Measurements from ENCODE around the gene NUSAP1. TPM values are rescaled to one million over a fixed set of nuclear protein-coding genes. Genes with fewer than 3 reads are reported as not detected.

The NUSAP1 gene
- total RNA-seq, 2 donors from 2014 or later: 118 to 185 TPM

- Histone ChIP-seq H3K9me3 (ENCODE audit: control insufficient read depth, low read length) (peaks cover 12% of the 10 kb centered on the region), H3K9ac (ENCODE audit: extremely low read depth, low read length, poor library complexity, severe bottlenecking) (peak overlapping the region; percentile 90), H3K27me3 (ENCODE audit: control insufficient read depth, insufficient read depth, low read length, poor library complexity, severe bottlenecking) (no peaks in the 10 kb centered on the region), H3K36me3 (ENCODE audit: control insufficient read depth, insufficient read depth, low read length) (peaks cover 47% of the 10 kb centered on the region), H3K4me1 (ENCODE audit: control insufficient read depth, insufficient read depth, low read length) (peaks cover 3% of the 10 kb centered on the region), H3K27ac (ENCODE audit: low read depth, low read length) (no peak overlapping the region), H3K4me3 (ENCODE audit: low read length) (peak overlapping the region; percentile 99)
- peak; percentile 80 for DNase-seq
- peak overlapping the region; percentile 94 for H3K4me3 Mint-ChIP-seq
- TF ChIP-seq, protein P1, sequence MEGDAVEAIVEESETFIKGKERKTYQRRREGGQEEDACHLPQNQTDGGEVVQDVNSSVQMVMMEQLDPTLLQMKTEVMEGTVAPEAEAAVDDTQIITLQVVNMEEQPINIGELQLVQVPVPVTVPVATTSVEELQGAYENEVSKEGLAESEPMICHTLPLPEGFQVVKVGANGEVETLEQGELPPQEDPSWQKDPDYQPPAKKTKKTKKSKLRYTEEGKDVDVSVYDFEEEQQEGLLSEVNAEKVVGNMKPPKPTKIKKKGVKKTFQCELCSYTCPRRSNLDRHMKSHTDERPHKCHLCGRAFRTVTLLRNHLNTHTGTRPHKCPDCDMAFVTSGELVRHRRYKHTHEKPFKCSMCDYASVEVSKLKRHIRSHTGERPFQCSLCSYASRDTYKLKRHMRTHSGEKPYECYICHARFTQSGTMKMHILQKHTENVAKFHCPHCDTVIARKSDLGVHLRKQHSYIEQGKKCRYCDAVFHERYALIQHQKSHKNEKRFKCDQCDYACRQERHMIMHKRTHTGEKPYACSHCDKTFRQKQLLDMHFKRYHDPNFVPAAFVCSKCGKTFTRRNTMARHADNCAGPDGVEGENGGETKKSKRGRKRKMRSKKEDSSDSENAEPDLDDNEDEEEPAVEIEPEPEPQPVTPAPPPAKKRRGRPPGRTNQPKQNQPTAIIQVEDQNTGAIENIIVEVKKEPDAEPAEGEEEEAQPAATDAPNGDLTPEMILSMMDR (conservative IDR thresholded peaks at IDR 0.05): no peak
- peaks cover 13% of the 10 kb centered on the region for H3K4me1 Mint-ChIP-seq
- peak overlapping the region; percentile 95 for H3K27ac Mint-ChIP-seq
- H3K27me3 Mint-ChIP-seq (ENCODE audit: insufficient read depth): no peaks in the 10 kb centered on the region
- peaks cover 3% of the 10 kb centered on the region for H3K9me3 Mint-ChIP-seq
- H3K36me3 Mint-ChIP-seq (ENCODE audit: low read depth): peaks cover 39% of the 10 kb centered on the region
- 14 to 29% methylated on average over 1 to 7 of the region's 7 CpGs for WGBS, 2 experiments (ENCODE audit: insufficient coverage in 1 of 2, insufficient read length in 1 of 2)
Measured at GRCh38 chr15:41285285-41285684, 47.4 kb upstream of the NUSAP1 start.

DNA sequence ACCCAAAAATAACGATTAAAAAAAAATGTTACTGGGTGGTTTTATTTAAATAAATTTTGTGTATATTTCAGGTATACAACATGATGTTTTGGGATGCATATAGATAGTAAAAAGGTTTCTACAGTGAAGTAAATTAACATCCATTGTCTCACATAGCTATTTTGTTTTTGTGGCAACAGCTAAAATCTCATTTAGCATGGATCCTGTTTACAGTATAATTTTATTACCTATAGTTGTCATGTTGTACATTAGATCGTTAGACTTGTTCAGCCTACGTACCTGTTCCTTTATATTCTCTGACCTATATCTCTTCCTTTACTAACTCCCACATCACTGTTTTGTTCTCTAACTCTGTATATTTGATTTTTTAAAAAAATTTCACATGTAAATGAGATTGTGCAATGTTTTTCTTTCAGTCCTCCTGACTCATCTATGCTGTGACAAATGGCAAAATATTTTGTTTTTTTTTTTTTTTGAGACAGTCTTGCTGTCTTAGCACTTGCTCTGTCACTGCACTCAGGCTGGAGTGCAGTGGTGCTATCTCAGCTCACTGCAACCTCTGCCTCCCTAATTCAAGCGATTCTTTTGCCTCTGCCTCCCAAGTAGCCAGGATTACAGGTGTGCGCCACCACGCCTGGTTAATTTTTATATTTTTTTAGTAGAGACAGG, 45.9 kb upstream of the NUSAP1 start:
- TF ChIP-seq, protein P1 (conservative IDR thresholded peaks at IDR 0.05): no peak
- Histone ChIP-seq H3K9ac (ENCODE audit: extremely low read depth, low read length, poor library complexity, severe bottlenecking) (no peak overlapping the region), H3K4me1 (ENCODE audit: control insufficient read depth, insufficient read depth, low read length) (peaks cover 3% of the 10 kb centered on the region), H3K36me3 (ENCODE audit: control insufficient read depth, insufficient read depth, low read length) (peaks cover 50% of the 10 kb centered on the region), H3K4me3 (ENCODE audit: low read length) (peak overlapping the region; percentile 15), H3K27me3 (ENCODE audit: control insufficient read depth, insufficient read depth, low read length, poor library complexity, severe bottlenecking) (no peaks in the 10 kb centered on the region), H3K9me3 (ENCODE audit: control insufficient read depth, low read length) (peaks cover 12% of the 10 kb centered on the region), H3K27ac (ENCODE audit: low read depth, low read length) (no peak overlapping the region)
- Mint-ChIP-seq H3K4me1 (peaks cover 13% of the 10 kb centered on the region), H3K4me3 (no peak overlapping the region), H3K27me3 (ENCODE audit: insufficient read depth) (no peaks in the 10 kb centered on the region), H3K9me3 (peaks cover 3% of the 10 kb centered on the region), H3K36me3 (ENCODE audit: low read depth) (peaks cover 52% of the 10 kb centered on the region), H3K27ac (no peak overlapping the region)
- no peak for DNase-seq
- 94 to 97% methylated on average over 3 to 5 of the region's 6 CpGs for WGBS, 2 experiments (ENCODE audit: insufficient coverage in 1 of 2, insufficient read length in 1 of 2)

- peaks cover 13% of the 10 kb centered on the region for H3K4me1 Mint-ChIP-seq
- no peaks in the 10 kb centered on the region for H3K27me3 ChIP-seq (ENCODE audit: control insufficient read depth, insufficient read depth, low read length, poor library complexity, severe bottlenecking)
- H3K27ac ChIP-seq (ENCODE audit: low read depth, low read length): no peak overlapping the region
- H3K9me3 ChIP-seq (ENCODE audit: control insufficient read depth, low read length): peaks cover 12% of the 10 kb centered on the region
- H3K36me3 Mint-ChIP-seq (ENCODE audit: low read depth): peaks cover 59% of the 10 kb centered on the region
- no peak overlapping the region for H3K4me3 ChIP-seq (ENCODE audit: low read length)
- H3K36me3 ChIP-seq (ENCODE audit: control insufficient read depth, insufficient read depth, low read length): peaks cover 59% of the 10 kb centered on the region
- 100% methylated on average over 1 of the region's 1 CpG; no CpG with 5 or more reads in 1 of the 2 experiments for WGBS, 2 experiments (ENCODE audit: insufficient coverage in 1 of 2, insufficient read length in 1 of 2)
- TF ChIP-seq, protein P1 (conservative IDR thresholded peaks at IDR 0.05): no peak
- H3K4me3 Mint-ChIP-seq: no peak overlapping the region
- no peaks in the 10 kb centered on the region for H3K27me3 Mint-ChIP-seq (ENCODE audit: insufficient read depth)
- H3K9ac ChIP-seq (ENCODE audit: extremely low read depth, low read length, poor library complexity, severe bottlenecking): no peak overlapping the region
- no peak for DNase-seq
- H3K4me1 ChIP-seq (ENCODE audit: control insufficient read depth, insufficient read depth, low read length): no peaks in the 10 kb centered on the region
- peak overlapping the region; percentile 74 for H3K27ac Mint-ChIP-seq
- H3K9me3 Mint-ChIP-seq: peaks cover 3% of the 10 kb centered on the region
Measured at GRCh38 chr15:41288464-41288863, 44.2 kb upstream of the NUSAP1 start.

Data from endodermal cell (in vitro differentiated cells).